ENCODE measurements around the gene PELI1.
"Not testable (repeated sequence)": the region's sequence is repeated elsewhere in the genome, so short reads cannot be mapped to it uniquely, and the experiment has no call there.

The PELI1 gene

GRCh38 chr2:64124168-64124567, 20.1 kb downstream of the PELI1 start:
- H3K4me3 ChIP-seq (ENCODE audit: low read depth, low read length) = no peak overlapping the region

- H3K4me3 ChIP-seq (ENCODE audit: low read depth, low read length) = no peak overlapping the region
Observed at GRCh38 chr2:64123740-64124139, 20.5 kb downstream of the PELI1 start.

DNA sequence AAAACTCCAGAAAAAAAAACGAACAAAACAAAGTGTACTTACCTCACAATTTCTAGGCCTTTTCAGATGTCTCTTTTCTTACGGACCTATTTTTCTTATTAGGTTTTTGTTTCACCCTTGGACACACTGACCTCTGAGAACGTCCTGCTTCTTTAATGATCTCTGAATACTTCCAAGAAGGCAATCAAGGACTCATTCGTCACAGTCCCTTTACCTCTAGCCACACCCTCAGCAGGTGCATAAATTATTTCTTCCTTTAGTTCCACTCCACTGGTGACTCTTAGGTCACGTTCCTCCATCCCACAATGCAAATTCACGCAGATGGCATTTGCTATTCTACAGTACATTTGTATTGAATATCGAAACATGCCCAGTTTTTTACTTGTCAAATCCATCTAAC, 21.9 kb downstream of the PELI1 start:
- no peak overlapping the region for H3K4me3 ChIP-seq (ENCODE audit: low read depth, low read length)

DNA sequence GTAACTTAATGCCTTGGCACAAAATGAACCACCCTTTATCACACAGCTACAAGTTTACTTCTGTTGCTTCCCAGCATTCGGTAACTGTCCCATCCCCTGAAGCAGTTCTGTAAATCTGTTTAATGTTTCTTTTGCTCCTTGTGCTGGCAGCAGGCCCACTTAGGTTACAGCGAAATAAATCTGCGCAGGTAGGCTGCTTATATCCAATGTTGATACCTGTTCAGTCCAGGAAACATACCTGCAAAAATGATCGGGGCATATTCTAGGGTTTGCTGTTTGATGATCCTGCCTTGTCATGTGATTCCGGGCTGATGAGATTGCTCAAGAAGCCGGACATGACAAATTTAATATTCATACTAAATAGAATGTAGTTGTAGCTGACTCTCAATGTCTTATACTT, 23.3 kb downstream of the PELI1 start:
- H3K4me3 ChIP-seq (ENCODE audit: low read depth, low read length) = no peak overlapping the region

- H3K4me3 ChIP-seq (ENCODE audit: low read depth, low read length) = no peak overlapping the region
Observed at GRCh38 chr2:64120008-64120407, 24.2 kb downstream of the PELI1 start.

DNA sequence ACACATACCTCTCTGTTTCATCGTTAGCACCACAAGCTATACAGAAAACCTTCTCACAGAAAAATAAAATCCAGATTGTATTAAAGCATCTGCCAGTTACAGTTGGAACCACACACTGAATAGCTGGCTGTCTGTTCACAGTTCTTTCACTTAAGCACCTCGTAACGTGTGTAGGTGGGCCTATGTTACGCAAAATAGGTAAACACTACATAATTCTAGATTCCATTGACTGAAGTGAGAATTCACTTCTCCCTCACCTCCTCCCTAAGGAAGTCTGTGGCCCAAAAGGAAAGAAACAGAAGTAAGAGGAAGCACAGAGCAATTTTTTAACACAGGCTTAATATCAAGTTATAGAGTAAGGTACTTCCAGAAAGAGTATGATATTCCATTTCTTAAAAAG, 24.9 kb downstream of the PELI1 start:
- no peak overlapping the region for H3K4me3 ChIP-seq (ENCODE audit: low read depth, low read length)

- no peak overlapping the region for H3K4me3 ChIP-seq (ENCODE audit: low read depth, low read length)
Observed at GRCh38 chr2:64115808-64116598, 28.2 kb downstream of the PELI1 start.

- H3K4me3 ChIP-seq (ENCODE audit: low read depth, low read length) = no peak overlapping the region
Observed at GRCh38 chr2:64114912-64115277, 29.3 kb downstream of the PELI1 start.

DNA sequence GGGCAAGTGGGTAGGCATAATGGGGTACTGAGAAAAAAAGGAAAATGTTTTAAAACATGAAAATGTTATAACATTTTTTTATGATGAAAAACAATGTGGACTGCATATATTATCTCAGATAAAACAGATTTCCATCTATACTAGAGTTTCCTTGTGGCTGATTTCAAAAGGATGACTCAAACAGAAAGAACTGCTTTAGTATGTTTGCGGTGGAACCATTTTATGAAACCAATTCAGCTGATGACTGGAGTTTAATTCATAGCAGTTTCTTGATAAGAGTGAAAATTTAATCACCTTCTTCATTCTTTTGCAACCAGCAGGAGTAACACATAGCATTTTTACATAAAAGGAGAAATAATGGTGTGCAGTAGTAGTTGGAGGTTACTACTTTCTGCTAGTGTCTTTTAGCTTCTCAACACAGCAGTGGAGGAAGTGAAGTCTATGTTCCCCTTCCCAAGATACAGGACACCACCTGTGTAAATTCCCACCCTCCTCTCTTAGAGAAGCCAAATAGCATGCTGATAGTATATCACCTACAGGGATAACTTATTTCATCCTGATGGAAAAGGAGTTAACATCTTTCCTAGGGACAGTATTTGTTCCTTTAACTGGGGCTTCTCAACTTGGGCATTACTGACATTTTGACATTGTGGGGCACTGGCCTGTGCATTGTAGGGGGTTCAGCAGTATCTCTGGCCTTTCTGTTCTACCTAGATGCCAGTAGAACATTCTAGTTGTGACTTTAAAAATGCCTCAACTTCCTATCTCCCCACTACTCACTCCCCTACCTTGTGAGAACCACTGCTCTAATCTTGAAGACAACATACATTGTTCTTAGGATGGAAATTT, 29.9 kb downstream of the PELI1 start:
- no peak overlapping the region for H3K4me3 ChIP-seq (ENCODE audit: low read depth, low read length)

GRCh38 chr2:64112016-64112415, 32.2 kb downstream of the PELI1 start:
- no peak overlapping the region for H3K4me3 ChIP-seq (ENCODE audit: low read depth, low read length)

- H3K4me3 ChIP-seq (ENCODE audit: low read depth, low read length) = no peak overlapping the region
Observed at GRCh38 chr2:64111426-64111825, 32.8 kb downstream of the PELI1 start.

DNA sequence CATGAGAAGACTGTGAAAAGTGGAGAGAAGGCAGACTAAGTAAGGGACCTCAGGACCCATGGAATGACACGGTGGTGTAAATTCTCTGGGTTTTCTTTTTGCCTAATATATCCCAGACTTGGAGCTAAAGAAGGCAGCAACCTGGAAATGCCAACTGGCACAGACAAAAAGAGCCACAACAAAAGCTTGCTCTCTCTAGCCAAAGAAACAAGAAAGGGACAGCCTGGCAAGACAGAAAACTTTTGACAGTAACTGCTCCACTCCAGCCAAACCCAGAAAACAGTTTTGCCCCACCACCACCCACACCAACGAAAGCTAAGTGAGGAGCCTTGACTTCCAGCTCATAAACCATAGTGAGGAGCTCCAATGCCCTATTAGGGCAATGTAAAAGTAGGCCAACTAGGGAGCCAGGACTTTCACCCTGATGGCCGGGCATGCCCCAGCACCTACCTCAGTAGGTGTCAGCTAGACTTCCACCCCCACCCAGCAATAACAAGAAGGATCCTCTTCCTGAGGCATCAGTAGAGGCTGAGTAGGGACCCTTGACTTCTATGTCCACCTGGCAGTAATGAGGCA, 35.5 kb downstream of the PELI1 start:
- H3K4me3 ChIP-seq (ENCODE audit: low read depth, low read length) = no peak overlapping the region

DNA sequence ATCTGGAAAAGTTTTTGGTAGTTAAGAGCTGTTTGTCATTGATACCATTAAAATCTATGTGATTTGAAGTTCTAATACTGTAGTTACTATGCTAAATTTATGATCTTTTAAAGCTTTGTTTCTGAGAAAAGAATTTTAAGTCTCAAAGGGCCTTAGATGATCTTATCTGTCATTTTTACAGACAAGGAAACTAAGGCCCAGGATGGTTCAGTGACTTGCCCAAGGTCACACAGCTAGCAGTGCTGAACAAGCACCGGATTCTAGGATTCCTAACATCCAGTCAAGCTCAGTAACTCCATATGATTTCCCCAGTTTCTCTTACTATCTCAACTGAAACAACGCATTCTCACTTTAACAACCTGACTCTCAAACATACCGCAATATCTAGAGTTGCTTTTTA, 37.7 kb downstream of the PELI1 start:
- no peak overlapping the region for H3K4me3 ChIP-seq (ENCODE audit: low read depth, low read length)

DNA sequence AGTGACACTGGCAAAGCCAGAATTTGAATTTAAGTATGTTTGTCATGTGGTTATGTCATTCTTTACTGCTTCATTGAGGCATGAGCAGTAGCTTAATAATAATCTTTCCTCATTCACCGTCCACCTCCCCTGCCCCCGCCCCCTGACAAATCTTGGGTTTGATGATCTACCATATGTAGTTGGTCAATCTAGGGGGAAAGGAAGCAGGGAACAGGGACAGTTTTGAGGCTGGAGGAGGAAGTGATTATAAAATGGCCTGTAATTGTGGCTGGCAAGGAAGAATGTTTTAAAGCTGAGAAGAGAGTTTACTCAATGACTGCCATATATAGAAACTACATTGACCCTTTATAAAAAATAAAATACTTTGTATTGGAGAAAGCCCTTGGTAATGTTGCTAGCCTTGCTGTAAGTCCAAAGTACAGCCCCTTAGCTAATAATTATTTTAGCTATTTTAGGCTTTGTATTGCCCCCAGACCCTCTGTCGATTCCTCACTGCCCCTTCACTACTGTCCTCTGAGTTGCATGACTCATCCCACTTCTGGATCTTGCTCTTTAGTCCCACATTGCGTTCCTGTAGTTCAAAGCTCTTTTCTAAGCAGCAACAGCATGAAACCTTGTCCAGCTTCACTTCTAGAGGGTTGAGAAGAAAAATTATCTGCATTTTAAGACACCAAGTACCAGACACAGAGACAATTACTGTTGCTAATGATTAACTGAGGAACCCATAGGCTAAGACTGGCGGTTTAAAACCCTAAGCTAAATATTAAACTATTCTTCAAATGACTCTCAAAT, 38.4 kb downstream of the PELI1 start:
- no peak overlapping the region for H3K4me3 ChIP-seq (ENCODE audit: low read depth, low read length)

DNA sequence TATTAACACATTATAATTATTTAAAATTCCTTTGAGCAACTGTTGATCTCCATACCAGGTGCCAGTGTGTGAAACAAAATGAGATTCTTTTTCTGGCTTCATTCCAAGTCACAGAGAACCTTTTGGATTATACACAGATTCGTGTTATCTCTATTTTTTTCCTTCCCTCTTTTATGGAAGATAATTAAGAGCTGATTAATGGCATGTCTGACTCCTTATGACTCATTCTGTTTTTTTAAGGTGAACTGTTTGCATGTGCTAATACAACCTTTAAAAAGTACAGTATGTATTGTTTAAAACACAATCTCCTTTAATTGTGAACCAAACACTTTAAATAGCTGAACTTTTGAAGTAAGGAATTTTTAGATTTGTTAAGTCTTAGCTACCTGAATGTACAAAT, 39.3 kb downstream of the PELI1 start:
- H3K4me3 ChIP-seq (ENCODE audit: low read depth, low read length) = no peak overlapping the region

DNA sequence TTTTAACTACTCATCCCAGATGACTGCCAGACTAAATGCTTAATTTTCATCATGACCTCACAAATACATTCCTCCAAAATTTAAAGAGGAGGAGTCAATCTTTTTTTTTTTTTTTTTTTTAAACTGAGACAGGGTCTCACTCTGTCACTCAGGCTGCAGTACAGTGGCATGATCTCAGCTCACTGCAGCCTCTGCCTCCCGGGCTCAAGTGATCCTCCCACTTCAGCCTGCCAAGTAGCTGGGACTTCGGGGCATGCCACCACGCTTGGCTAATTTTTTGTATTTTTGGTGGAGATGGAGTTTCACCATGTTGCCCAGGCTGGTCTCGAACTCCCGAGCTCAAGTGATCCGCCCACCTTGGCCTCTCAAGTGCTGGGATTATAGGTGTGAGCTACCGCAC, 41.5 kb downstream of the PELI1 start:
- H3K4me3 ChIP-seq (ENCODE audit: low read depth, low read length) = not testable (repeated sequence)

DNA sequence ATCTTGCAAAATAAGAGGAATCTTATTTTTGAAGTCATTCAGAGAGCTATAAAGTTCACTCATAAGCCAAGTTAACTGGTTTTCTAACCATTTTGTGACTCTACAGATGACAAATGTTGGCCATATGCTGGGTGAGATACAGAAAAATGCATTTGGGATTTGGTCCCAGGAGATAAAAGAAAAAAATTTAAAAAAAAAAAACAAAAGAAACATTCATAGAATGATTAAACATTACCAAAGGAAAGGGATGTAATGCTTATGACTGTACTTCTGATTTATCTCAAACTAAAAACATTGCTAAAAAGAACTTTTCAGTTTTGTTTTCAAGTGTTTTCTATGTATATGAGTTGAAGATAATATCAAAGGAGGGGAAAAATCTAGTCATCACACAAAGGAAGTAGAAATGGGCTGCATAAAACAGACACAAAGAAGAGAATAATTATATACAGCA, 43.1 kb downstream of the PELI1 start:
- no peak overlapping the region for H3K4me3 ChIP-seq (ENCODE audit: low read depth, low read length)

GRCh38 chr2:64100584-64100983, 43.6 kb downstream of the PELI1 start:
- H3K4me3 ChIP-seq (ENCODE audit: low read depth, low read length) = not testable (repeated sequence)

DNA sequence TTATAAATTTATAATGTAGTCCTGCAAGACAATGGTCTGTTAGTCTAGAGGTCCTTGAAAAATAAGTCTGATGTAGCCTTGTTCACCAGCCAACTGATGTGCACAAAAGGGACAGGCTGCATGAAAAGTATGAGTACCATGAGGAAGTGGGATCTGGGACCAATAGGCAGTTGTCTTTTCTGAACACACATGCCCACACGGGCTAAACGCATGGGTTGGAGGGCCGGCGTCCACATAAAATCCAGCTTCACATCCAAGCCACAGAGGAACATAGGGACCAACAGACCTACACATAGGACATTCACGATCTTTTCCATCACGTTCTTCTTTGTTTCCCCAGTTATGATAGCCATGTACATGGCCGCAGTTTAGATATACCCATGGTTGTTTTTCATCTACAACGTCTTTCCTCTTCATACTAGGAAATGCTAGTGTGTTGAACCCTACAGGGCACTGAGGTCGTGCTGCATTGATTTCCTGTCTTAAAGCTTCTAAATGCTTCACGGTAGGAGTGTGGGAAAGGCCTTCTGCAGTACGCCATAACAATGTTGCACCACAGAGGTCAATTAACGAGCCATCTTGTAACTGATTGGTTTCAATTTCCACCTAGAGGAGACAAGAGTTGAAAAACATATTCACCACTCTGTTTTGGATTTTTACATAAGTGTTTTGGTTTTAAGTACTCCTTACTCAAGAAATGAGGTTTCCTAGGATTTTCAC, 49.4 kb downstream of the PELI1 start:
- no peak overlapping the region for H3K4me3 ChIP-seq (ENCODE audit: low read depth, low read length)

GRCh38 chr2:64093341-64093740, 50.9 kb downstream of the PELI1 start:
- H3K4me3 ChIP-seq (ENCODE audit: low read depth, low read length) = no peak overlapping the region

Data from iPS-11a (cell line).